NCI-H2107 treated with DMSO at 0.1 percent for 48 hours (cell line): ENCODE measurements around the gene ACRBP.

Source experiments
- DNase-seq: peaks from one replicate; lab custom pipeline; 2025; ENCODE audit not compliant: unreplicated experiment; lab: John Stamatoyannopoulos, UW

ACRBP gene

GRCh38 chr12:6650832-6651231 lies 3.6 kb upstream of the ACRBP start:
- DNase-seq: no peak

GRCh38 chr12:6646276-6647082 lies 753 bp downstream of the ACRBP start:
- no peak for DNase-seq

GRCh38 chr12:6644903-6645302 lies 2.3 kb downstream of the ACRBP start:
- no peak for DNase-seq

- DNase-seq: no peak
These were observed 3.0 kb downstream of the ACRBP start for GRCh38 chr12:6644257-6644596.

GRCh38 chr12:6643569-6644256 lies 3.5 kb downstream of the ACRBP start:
- DNase-seq: no peak

- DNase-seq: no peak
These were observed 6.1 kb downstream of the ACRBP start for GRCh38 chr12:6641131-6641530.

- no peak for DNase-seq
These were observed 6.7 kb downstream of the ACRBP start for GRCh38 chr12:6640497-6640896.

GRCh38 chr12:6639151-6639801 lies 8.0 kb downstream of the ACRBP start:
- DNase-seq: no peak

- no peak for DNase-seq
These were observed 8.9 kb downstream of the ACRBP start for GRCh38 chr12:6638305-6638704.

GRCh38 chr12:6635856-6636531 lies 11.2 kb downstream of the ACRBP start, which contains the start of gene LPAR5:
TSS of gene LPAR5 (minus strand) at chr12:6635959. CDS start at chr12:6621248, 14,711 bp downstream.
- DNase-seq: no peak

- no peak for DNase-seq
These were observed 11.8 kb downstream of the ACRBP start for GRCh38 chr12:6635375-6635855.

- DNase-seq: no peak
These were observed 14.9 kb downstream of the ACRBP start for GRCh38 chr12:6632026-6632983.

- DNase-seq: no peak
These were observed 15.7 kb downstream of the ACRBP start for GRCh38 chr12:6631549-6631961.

- DNase-seq: no peak
These were observed 16.5 kb downstream of the ACRBP start for GRCh38 chr12:6630736-6631135.

- no peak for DNase-seq
These were observed 19.6 kb downstream of the ACRBP start for GRCh38 chr12:6627616-6628015.

GRCh38 chr12:6626654-6627283 lies 20.5 kb downstream of the ACRBP start:
- DNase-seq: no peak

GRCh38 chr12:6620885-6621274 lies 26.4 kb downstream of the ACRBP start:
- DNase-seq: no peak

- no peak for DNase-seq
These were observed 26.9 kb downstream of the ACRBP start for GRCh38 chr12:6620137-6620884.
